OCI-LY1 (cell line): ENCODE data around the gene SCN5A.

Experiments used
- CTCF ChIP-seq: fragments of 200-600 bp; sonication (generic), shearing (Covaris generic); IDR thresholded peaks from 2 replicates; pipeline ENCODE4 v1.5.1; 2017; ENCODE audit warnings: mild to moderate bottlenecking, antibody characterized with exemption, low read length, moderate library complexity, mixed read lengths
- EZH2 ChIP-seq: fragments of 200-600 bp; sonication (generic), shearing (Covaris generic); IDR thresholded peaks from 2 replicates; pipeline ENCODE4 v1.8.0; 2017; ENCODE audit warnings: borderline replicate concordance, mixed run types, mild to moderate bottlenecking, antibody characterized with exemption, low read length, moderate library complexity, mixed read lengths

DNA sequence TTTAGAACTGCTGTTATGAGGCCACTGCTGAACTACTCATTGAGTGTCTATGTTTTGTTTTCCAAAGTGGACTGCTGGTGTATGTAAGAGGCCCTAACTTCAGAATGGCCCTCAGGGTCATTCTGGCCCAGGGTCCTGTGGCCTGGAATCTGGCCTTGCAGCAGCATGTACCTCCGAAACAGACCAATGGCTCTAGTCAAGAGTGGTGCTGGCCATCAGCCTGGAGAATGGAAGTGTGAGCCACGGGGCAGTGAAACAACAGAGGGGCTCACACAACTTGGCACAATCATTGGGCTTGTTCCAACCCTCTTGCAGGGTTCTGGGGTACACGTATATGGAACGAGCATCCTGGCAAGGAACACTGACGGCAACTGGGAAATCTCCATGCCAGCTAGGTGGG is 40.5 kb downstream of the SCN5A start:
- TF ChIP-seq CTCF (no peak), EZH2 (no peak)
